Measurements from ENCODE around the gene ATXN7. TPM values are rescaled to one million over a fixed set of nuclear protein-coding genes. Genes with fewer than 3 reads are reported as not detected.
A peak's percentile ranks its signal among the peaks of the same experiment; 100 is the strongest.

ATXN7 gene
- total and polyA plus RNA-seq, 2 of the 13 experiments (the other 11 are each of a cell fraction or from before 2014, with no cell fraction given): 13.8 to 20.0 TPM

- TF ChIP-seq SP2 (CRISPR knock-in tag; IDR thresholded peaks at IDR 0.05) (no peak), HINFP (CRISPR knock-in tag; IDR thresholded peaks at IDR 0.05; ENCODE audit: low read depth) (0 out of 2 replicates have a peak, but pooled peaks have one; percentile 43), SMC3 (IDR thresholded peaks at IDR 0.05; ENCODE audit: low read length) (no peak), NFYC (CRISPR knock-in tag; IDR thresholded peaks at IDR 0.05) (no peak), ZNF564 (CRISPR knock-in tag; IDR thresholded peaks at IDR 0.05) (no peak; the same call in none of the 2 replicates), DNMT3B (CRISPR knock-in tag; conservative IDR thresholded peaks at IDR 0.05) (0 out of 2 replicates have a peak, but pooled peaks have one; percentile 29), SMAD1 (CRISPR knock-in tag; IDR thresholded peaks at IDR 0.05; ENCODE audit: borderline replicate concordance, low read depth) (no peak), ZSCAN25 (CRISPR knock-in tag; IDR thresholded peaks at IDR 0.05) (no peak), SALL2 (CRISPR knock-in tag; IDR thresholded peaks at IDR 0.05) (peak; percentile 23; the same call in 1 of the 2 replicates), ZNF180 (CRISPR knock-in tag; IDR thresholded peaks at IDR 0.05; ENCODE audit: borderline replicate concordance, low read depth) (no peak), CREB1 (IDR thresholded peaks at IDR 0.05) (no peak), CREB1 (CRISPR knock-in tag; IDR thresholded peaks at IDR 0.05) (no peak), CBX1 (IDR thresholded peaks at IDR 0.05; ENCODE audit: low read depth) (no peak), HMG20A (CRISPR knock-in tag; IDR thresholded peaks at IDR 0.05; ENCODE audit: borderline replicate concordance) (no peak), SMARCC2 (IDR thresholded peaks at IDR 0.05) (no peak), ZNF775 (CRISPR knock-in tag; IDR thresholded peaks at IDR 0.05; ENCODE audit: borderline replicate concordance) (no peak), YEATS4 (CRISPR knock-in tag; IDR thresholded peaks at IDR 0.05; ENCODE audit: borderline replicate concordance) (peak; percentile 48), MED1 (CRISPR knock-in tag; IDR thresholded peaks at IDR 0.05) (no peak; the same call in 1 of the 2 replicates), MLXIP (CRISPR knock-in tag; IDR thresholded peaks at IDR 0.05; ENCODE audit: borderline replicate concordance) (peak; percentile 52; the same call in 1 of the 2 replicates), TGIF2 (CRISPR knock-in tag; IDR thresholded peaks at IDR 0.05) (no peak), EHMT2 (IDR thresholded peaks at IDR 0.05; ENCODE audit: borderline replicate concordance, low read depth, low read length) (no peak), CENPT (CRISPR knock-in tag; IDR thresholded peaks at IDR 0.05; ENCODE audit: low read depth) (no peak), ZNF441 (CRISPR knock-in tag; IDR thresholded peaks at IDR 0.05; ENCODE audit: borderline replicate concordance) (no peak; the same call in 1 of the 2 replicates), ZNF839 (CRISPR knock-in tag; IDR thresholded peaks at IDR 0.05; ENCODE audit: borderline replicate concordance) (no peak), CENPX (CRISPR knock-in tag; IDR thresholded peaks at IDR 0.05) (no peak), ZNF572 (CRISPR knock-in tag; IDR thresholded peaks at IDR 0.05) (no peak), E2F1 (CRISPR knock-in tag; IDR thresholded peaks at IDR 0.05) (peak; percentile 22; the same call in 1 of the 2 replicates)
Measured at GRCh38 chr3:63863150-63864007, at the start of gene ATXN7, which contains the start of gene THOC7 (continued).

Data from HepG2 (cell line).